Measurements from ENCODE around the gene PPFIA1.

DNA sequence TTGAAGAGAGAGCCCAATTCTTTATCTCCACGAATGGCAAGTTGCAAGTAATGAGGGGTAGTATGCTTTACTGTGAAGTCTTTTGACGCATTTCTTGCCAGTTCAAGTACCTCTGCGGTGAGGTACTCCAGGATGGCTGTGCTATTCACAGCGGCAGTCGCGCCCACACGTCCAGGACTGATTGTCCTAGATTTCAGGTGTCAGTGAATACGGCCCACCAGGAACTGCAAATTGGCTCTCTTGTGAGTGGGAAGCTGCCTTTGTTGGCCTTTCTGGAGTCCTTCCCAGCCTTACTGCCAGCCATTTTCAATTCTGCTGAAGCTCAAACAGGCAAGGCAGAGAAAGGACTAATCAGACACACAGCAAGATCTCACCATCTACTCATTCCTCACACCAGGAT is 8.5 kb downstream of the PPFIA1 start:
- TF ChIP-seq, protein P1, sequence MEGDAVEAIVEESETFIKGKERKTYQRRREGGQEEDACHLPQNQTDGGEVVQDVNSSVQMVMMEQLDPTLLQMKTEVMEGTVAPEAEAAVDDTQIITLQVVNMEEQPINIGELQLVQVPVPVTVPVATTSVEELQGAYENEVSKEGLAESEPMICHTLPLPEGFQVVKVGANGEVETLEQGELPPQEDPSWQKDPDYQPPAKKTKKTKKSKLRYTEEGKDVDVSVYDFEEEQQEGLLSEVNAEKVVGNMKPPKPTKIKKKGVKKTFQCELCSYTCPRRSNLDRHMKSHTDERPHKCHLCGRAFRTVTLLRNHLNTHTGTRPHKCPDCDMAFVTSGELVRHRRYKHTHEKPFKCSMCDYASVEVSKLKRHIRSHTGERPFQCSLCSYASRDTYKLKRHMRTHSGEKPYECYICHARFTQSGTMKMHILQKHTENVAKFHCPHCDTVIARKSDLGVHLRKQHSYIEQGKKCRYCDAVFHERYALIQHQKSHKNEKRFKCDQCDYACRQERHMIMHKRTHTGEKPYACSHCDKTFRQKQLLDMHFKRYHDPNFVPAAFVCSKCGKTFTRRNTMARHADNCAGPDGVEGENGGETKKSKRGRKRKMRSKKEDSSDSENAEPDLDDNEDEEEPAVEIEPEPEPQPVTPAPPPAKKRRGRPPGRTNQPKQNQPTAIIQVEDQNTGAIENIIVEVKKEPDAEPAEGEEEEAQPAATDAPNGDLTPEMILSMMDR (IDR thresholded peaks at IDR 0.05): no peak
- TF ChIP-seq POLR2AphosphoS5 (IDR thresholded peaks at IDR 0.05): no peak
- TF ChIP-seq EP300 (IDR thresholded peaks at IDR 0.05): no peak
- no peak for TF ChIP-seq POLR2A (IDR thresholded peaks at IDR 0.05)

Data from sigmoid colon (tissue), 4 donors.